LNCAP (cell line): Measurements from ENCODE around the gene GIPC1.

Experiments used
- TF ChIP-seq, protein P1 (sequence below): fragments of 450-650 bp; IDR thresholded peaks from 2 replicates; pipeline ENCODE4 v1.5.1; 2017; ENCODE audit warnings: mild to moderate bottlenecking

GIPC1 gene

DNA sequence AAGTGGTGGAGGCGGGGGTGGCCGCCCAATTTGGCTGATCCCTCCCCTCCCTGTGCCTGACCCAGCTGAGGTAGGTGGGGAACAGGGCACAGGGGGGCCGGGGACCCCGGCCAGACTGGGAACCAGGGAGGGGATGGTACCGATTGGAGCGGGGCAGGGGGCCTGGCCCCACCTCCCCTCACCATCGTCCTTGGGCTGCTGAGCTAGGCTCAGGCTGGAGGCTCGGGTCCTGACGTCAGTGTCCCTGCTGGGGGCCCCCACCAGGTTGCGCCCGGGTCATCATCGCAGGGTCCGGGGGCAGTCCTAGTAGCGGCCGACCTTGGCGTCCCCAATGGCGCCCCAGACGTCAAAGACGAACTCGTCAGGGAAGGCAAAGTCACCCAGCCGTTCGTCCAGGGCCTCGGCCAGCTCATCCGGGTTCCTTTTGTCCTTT, 17.8 kb downstream of the GIPC1 start:
- TF ChIP-seq, protein P1, sequence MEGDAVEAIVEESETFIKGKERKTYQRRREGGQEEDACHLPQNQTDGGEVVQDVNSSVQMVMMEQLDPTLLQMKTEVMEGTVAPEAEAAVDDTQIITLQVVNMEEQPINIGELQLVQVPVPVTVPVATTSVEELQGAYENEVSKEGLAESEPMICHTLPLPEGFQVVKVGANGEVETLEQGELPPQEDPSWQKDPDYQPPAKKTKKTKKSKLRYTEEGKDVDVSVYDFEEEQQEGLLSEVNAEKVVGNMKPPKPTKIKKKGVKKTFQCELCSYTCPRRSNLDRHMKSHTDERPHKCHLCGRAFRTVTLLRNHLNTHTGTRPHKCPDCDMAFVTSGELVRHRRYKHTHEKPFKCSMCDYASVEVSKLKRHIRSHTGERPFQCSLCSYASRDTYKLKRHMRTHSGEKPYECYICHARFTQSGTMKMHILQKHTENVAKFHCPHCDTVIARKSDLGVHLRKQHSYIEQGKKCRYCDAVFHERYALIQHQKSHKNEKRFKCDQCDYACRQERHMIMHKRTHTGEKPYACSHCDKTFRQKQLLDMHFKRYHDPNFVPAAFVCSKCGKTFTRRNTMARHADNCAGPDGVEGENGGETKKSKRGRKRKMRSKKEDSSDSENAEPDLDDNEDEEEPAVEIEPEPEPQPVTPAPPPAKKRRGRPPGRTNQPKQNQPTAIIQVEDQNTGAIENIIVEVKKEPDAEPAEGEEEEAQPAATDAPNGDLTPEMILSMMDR = no peak

DNA sequence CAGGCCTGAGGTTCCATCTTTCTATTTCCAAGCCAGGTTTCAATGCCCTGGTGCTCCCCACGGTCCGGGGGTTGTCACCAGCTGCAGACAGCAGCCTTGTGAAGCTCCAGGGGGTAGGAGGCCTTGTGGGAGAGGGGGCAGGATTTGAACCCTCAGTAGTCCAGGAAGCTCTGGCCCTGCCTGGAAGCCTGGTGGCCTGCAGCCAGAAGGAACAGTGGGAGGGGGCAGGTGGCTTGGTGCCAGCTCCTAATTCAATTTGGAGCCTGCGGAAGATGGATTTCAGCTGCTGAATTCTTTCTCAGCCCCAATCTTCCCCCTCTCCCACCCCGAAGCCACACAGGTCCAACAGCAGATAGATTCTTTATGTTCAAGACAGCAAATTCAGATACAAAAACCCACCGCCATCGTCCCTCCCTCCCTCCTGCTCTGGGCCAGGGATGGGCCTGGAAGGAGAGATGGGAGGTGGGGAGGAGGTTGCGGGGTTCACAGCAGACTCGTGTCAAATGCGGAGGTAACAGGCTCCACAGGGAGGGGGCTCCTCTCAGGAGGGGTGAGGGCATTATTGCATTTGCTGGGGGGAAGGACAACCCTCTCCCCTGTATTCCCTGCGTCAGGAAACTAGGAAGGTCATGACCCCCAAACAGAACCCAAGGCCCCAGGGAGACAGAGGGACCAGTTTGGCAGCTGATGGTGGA, 18.4 kb downstream of the GIPC1 start:
- TF ChIP-seq, protein P1 = no peak

DNA sequence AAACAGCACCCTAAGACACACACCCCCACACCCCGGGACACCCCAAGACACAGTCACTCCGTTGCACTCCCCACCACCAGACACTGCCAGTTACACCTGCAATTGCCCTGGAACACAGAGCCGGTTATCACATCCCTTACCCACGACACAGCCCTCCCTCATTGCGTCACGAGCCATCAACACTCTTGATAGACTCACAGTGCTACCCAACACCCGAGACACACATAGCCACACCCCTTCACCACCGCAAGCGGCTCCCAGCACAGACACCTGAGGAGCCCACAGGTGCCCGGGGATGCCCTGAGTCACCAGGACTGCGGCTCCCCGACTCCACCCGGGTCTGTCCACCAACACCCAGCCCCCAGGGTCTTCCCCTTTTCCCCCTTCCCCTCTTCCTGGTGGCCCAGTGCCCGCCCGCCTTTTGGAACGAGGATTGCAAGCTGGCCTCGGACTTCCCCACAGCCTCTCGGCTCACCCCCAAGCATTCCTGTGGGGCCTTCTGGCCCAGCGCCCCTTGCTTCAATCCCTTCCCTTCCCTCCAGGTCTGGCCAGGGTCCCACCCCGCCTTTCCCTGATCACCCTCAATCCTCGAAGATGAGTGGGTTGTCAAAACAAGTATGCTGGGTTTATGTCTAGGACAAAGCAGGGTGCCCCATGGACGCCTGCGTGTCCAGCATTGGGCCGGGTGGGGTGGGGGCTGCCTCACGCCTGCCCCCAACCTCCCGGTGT, 19.1 kb downstream of the GIPC1 start:
- TF ChIP-seq, protein P1 = no peak

DNA sequence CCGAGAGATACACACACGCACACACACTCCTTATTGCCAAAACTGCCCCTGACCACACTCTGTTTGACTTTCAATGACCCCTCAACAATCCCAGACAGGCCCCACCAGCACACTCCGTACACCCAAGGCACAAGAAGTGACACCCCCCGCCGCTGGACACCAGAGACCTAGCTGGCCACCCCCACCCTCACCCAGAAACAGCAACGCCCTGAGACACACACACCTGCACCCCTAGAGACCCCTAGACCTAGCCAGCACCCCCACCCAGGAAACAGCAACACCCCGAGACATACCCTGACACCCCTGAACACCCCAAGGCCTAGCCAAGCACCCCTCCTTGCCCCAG, 19.6 kb downstream of the GIPC1 start:
- TF ChIP-seq, protein P1 = no peak

DNA sequence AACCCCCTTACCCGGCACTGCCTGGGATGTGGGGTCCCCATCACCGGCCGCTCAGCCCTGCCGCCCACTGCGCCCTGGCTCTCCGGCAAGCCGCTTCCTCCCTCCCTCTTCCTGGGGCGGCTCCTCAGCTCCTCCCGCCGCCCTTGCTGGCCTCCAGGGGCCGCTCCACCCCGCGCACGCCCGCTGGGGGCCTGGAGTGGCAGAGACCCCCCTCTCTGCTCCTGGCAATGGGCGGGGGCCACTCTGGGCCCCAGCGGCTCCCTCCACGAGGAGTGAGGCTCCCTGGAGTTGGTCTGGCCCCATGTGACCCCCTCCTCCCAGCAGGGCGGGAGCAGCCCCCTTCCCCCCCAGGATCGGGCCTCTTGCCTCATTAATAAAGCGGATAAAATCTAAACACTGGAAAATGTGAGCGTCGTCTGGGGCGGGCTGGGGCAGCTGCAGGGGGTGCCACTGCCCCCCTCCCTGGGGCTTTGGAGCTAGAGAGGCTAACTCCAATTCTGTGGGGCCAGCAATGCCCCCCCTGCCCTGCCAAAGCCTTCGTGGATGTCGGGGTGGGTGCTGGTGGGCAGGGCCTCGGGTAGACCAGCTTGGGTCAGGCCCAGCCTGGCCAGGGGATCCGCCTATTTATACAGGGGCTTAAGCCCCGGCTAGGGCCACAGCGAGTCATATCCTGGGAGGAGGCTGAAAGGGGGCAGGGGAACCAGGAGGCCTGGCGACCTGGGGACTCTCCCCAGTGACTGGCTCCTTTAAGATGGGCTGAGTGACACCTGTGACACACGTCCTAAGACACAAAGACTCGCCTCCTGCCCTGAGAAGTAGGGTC, 20.5 kb downstream of the GIPC1 start, which contains the start of gene PTGER1:
TSS of gene PTGER1 (minus strand) at position 104 of the 823 bp plus-strand sequence. CDS start 1,034 bp downstream, outside the sequence.
- TF ChIP-seq, protein P1 = no peak

GRCh38 chr19:14474827-14475226, 21.1 kb downstream of the GIPC1 start:
- TF ChIP-seq, protein P1 = no peak

DNA sequence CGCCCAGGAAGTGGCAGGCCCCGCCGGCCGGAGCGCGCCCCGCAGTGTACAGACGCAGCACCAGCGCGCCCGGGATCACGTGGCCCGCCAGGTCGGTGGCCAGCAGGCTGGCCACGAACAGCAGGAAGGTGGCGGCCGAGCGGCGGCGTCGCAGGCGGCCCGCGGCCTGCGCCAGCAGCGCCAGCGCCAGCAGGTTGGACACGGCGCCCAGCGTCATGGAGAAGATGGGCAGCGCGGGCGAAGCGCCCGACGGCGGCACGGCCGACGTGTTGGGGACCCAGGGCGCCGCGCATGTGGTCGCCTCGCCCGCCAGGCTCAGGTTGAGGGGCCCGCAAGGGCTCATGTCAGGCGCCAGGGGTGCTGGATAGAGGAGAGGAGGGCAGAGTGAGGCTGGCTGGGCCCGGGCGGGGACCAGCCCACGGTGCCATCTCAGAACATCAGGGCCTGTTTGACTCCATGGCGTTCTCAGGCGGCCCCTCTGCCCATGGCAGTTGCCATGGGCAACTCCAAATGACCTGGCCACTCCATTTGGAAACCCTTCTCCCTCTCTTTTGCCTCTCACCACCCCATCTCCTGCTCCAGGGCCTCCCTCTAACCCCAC, 21.8 kb downstream of the GIPC1 start:
- TF ChIP-seq, protein P1 = no peak
